Measurements from ENCODE around the gene VDR.

DNA sequence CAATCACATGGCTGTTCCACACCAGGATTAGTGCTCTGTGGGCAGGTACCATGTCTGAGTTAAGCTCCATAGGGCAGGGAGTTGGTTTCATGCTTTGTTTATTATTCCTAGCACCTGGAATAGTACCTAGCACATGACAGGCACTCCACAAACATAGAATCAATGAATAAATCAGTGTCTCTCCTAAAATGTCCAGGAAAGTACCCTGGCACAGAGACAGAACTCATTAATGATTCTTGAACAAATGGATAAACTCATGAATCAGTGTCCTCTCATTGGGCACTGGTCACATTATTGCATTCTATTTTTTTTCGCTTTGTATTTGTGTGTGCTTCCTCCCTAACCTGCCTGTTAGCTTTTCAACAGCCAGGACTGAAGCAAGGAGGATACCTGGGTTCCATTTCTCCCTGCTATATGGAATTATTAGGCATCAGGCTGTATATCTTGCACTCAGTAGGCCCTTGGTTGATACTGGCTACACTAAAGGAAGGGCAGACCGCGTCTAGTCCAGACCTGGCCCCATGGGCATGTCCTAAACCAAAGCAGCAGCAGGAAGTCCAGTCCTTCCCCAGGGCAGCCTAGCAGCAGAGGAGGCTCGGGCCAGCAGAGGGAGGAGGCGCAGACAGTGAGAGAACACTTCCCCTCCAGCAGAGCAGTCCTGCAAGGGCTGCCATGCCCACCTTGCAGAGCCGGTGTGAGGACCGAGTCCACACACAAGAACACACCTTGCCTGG lies 103.5 kb downstream of the VDR start:
- TF ChIP-seq, protein P1, sequence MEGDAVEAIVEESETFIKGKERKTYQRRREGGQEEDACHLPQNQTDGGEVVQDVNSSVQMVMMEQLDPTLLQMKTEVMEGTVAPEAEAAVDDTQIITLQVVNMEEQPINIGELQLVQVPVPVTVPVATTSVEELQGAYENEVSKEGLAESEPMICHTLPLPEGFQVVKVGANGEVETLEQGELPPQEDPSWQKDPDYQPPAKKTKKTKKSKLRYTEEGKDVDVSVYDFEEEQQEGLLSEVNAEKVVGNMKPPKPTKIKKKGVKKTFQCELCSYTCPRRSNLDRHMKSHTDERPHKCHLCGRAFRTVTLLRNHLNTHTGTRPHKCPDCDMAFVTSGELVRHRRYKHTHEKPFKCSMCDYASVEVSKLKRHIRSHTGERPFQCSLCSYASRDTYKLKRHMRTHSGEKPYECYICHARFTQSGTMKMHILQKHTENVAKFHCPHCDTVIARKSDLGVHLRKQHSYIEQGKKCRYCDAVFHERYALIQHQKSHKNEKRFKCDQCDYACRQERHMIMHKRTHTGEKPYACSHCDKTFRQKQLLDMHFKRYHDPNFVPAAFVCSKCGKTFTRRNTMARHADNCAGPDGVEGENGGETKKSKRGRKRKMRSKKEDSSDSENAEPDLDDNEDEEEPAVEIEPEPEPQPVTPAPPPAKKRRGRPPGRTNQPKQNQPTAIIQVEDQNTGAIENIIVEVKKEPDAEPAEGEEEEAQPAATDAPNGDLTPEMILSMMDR (IDR thresholded peaks at IDR 0.05; ENCODE audit: low read length) = no peak
- TF ChIP-seq EZH2 (optimal IDR thresholded peaks at IDR 0.05; ENCODE audit: low read depth, low read length) (no peak), EZH2phosphoT487 (IDR thresholded peaks at IDR 0.05; ENCODE audit: low read length) (no peak)
